GM19328 (cell line): Measurements from ENCODE around the gene PLA1A.
A peak's percentile ranks its signal among the peaks of the same experiment; 100 is the strongest.
"Not testable (repeated sequence)": the region's sequence is repeated elsewhere in the genome, so short reads cannot be mapped to it uniquely, and the experiment has no call there.

Source experiments
- ATAC-seq: cut with Tn5 transposase; IDR thresholded peaks from one replicate; pipeline ENCODE4 v1.9.1; 2021; ENCODE audit warnings: mild to moderate bottlenecking, moderate library complexity; ENCODE audit not compliant: unreplicated experiment

Gene PLA1A, protein sequence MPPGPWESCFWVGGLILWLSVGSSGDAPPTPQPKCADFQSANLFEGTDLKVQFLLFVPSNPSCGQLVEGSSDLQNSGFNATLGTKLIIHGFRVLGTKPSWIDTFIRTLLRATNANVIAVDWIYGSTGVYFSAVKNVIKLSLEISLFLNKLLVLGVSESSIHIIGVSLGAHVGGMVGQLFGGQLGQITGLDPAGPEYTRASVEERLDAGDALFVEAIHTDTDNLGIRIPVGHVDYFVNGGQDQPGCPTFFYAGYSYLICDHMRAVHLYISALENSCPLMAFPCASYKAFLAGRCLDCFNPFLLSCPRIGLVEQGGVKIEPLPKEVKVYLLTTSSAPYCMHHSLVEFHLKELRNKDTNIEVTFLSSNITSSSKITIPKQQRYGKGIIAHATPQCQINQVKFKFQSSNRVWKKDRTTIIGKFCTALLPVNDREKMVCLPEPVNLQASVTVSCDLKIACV

GRCh38 chr3:119597548-119598288 is at the start of gene PLA1A:
PLA1A (plus strand) TSS chr3:119597885; CDS start chr3:119597914, 29 bp downstream.
- ATAC-seq: no peak

DNA sequence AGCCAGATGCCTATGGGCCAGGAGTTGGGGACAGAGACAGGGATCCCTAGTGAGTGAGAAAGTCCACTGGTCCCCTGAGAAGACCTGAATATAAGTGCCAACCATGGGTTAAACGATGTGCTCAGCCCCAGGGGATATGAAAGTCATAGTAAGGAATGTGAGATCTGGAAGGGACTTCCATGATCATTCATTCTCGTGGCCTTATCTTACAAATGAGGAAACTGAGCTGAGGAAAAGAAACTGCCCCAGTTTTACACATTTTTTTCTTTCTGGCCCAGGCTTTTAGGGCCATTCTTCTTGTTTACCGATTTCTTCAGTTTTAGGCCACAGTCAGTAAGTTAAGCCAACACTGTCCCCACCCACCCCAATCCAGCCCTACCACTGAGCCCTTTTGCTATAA is 49.3 kb upstream of the PLA1A start:
- no peak for ATAC-seq

DNA sequence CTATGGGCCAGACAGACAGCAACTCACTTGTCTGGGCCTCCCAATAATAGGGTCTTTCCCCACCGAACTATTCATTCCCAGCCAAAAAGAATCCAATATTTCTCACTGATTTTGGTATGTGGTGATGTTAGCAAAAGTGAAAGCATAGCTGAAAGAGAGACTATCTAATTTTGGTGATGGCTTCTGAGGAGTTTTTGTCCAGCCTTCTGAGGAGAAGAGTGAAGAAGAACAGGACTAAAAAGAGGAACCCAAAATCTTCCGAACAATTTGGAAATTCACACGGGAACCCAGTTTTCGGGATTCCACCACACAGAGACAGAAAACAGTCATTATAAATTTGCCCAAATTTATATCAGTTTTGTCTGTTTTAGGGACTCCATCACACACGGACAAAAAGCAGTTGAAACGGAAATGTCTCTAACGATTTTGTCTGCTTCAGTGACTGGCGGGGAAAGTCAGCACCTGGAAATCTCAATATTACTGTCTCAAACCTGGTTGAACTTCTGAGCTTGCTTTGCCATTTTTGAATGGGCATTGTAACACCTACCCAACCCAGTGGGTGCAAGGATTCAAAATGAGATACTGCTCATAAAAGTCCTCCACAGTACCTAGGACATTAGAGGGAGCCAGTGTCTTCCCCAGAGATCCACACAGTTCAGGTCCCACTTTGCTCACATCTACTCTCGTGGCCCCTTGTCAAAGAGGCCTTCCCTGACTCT is 47.3 kb upstream of the PLA1A start:
- no peak for ATAC-seq

GRCh38 chr3:119551598-119551997 is 46.1 kb upstream of the PLA1A start:
- no peak for ATAC-seq

DNA sequence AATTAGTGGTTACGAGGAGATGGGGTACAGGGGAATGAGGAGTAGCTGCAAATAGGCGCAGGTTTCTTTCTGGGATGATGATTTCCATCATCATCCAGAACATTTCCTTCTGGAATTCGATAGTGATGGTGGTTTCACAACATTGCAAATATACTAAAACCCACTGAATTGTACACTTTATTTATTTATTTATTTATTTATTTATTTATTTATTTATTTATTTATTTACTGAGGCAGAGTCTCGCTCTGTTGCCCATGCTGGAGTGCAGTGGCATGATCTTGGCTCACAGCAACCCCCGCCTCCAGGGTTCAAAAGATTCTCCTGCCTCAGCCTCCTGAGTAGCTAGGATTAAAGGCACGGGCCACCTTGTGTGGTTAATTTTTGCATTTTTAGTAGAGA is 44.8 kb upstream of the PLA1A start:
- ATAC-seq: not testable (repeated sequence)

- no peak for ATAC-seq
Measured at GRCh38 chr3:119553823-119554415, 43.8 kb upstream of the PLA1A start.

- no peak for ATAC-seq
Measured at GRCh38 chr3:119555309-119555735, 42.4 kb upstream of the PLA1A start.

GRCh38 chr3:119555929-119556328 is 41.8 kb upstream of the PLA1A start:
- ATAC-seq: no peak

DNA sequence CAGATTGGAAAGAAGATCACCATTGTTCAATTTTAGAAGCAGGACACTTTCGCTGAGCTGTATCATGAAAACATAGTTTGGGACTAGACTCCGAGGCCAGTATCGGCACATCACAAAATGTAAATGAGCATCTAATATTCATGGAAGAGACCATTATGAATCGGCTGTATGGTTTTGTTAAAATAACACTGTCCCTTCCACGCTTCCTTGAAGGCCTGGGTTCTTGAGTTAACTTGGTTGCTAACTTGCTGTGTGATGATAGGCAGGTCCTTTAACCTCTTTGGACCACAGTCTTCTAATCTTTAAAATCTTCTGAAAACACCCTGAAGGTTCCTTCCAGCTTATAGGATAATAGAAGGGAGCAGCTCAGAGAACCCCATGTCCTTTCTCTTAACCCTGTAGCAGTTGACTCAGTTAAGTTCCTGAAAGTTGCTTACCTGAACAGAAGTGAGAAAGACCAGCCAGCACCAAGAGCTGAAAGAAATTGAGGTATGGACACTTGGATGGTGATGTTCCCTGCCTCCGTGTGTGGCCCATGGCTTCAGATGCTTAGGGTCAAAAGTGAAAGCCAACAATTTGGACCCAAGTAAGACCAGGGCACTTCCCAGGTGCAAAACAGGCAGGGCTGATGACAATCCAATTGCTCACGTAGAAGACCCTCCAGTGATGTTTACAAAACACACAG is 40.4 kb upstream of the PLA1A start:
- no peak for ATAC-seq

GRCh38 chr3:119557877-119558269 is 39.8 kb upstream of the PLA1A start:
- ATAC-seq: no peak

- ATAC-seq: no peak
Measured at GRCh38 chr3:119558626-119559317, 38.9 kb upstream of the PLA1A start.

DNA sequence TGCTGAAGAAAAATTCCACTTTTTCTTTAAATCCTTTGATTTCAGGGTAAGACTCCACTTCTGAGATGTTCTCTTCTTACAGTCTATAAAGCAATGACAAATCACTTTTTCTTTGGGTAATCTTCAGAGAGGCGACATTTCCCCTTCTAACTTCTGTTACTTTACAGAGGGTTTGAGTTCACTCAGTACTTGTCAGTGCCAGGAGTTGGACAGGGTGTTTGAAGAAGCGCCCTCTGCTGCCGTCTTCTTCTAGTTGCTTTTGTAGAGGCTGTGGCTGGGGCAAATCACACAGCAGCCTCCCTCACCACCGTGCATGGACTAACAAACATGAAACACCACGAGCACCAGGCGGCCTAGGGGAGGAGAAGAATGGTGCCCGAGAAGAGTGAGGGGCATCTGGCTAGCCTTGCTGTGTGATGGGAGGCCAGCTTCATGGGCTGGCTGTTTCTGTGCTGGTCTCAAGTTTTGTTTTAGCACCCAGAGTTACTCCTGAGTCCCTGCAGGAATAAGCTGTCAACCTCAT is 38.2 kb upstream of the PLA1A start, which contains the start of gene CD80:
CD80 (minus strand) TSS at position 174 of the 523 bp plus-strand sequence. CDS start 1,886 bp downstream, outside the sequence.
- peak; percentile 58 for ATAC-seq

DNA sequence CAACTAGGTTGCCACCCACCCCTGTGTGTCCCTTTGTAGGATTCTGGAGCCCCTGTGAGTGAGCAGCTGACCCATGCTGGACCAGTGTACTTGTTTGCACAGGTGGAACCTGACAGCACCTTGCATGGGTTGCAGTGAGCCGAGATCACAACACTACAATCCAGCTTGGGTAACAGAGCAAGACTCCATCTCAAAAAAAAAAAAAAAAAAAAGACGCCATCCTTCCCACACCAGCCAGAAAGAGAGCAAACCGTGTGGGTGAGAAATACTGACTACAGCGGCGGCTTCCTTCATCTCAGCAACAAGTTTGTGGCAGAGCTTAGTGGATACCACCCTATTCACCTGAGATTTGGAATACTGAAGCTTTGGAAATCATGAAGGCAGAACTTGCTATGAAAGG is 37.5 kb upstream of the PLA1A start:
- no peak for ATAC-seq

- ATAC-seq: peak; percentile 64
Measured at GRCh38 chr3:119562307-119562961, 35.3 kb upstream of the PLA1A start.

DNA sequence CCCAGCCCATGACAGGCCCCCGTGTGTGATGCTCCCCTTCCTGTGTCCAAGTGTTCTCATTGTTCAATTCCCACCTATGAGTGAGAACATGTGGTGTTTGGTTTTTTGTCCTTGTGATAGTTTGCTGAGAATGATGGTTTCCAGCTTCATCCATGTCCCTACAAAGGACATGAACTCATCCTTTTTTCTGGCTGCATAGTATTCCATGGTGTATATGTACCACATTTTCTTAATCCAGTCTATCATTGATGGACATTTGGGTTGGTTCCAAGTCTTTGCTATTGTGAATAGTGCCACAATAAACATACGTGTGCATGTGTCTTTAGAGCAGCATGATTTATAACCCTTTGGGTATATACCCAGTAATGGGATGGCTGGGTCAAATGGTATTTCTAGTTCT is 34.4 kb upstream of the PLA1A start:
- not testable (repeated sequence) for ATAC-seq

DNA sequence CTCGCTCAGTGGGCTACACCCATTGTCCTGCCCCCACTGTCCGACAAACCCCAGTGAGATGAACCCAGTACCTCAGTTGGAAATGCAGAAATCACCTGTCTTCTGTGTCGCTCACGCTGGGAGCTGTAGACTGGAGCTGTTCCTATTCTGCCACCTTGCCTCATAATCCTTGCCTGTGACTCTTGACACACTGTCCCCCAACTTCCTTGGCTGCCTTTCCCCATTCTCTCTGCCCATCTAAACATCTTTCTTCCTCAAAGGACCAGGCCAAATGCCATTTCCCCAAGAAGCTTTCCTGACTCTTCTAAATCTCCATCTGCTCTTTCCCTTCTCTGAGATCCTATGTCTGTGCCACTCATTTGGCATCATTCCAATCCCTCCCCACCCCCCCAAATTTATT is 28.5 kb upstream of the PLA1A start:
- ATAC-seq: no peak

DNA sequence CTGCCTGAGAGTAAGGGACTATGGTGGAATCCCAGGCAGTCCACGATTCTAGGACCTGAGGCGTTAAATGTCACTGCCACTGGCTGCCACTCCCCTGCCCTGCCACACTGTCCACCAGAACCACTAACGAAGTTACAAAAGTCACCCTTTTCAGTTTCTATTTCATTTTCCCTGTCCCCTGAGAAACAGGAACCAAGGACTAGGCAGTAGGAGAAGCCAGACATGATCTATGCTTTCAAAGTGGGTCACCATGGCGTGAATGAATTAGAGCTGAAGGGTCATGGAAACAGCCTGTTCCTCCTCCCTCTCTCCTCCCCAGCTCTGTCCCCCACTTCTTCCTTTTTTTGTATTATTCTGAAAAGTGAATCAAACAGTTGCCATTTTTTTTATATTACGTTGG is 27.5 kb upstream of the PLA1A start:
- no peak for ATAC-seq

DNA sequence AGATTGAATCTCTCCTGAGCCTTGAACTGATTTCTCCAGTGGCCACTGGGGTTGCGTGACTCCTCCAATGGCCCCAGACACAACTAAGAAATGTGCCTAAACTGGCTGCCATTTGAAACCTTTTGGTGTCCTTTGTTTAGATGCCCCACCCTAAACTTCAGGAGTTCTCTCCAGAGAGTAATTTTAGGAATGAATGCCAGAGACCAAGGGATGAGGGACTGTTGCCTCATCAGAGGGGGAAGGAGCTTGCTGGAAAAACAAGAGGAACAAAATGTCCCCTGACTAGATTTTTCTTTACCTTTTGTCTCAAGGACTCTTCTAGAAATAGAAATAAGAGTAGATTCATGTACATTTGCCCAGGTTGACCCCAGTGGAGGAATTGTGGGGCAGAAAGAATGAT is 26.5 kb upstream of the PLA1A start:
- no peak for ATAC-seq

DNA sequence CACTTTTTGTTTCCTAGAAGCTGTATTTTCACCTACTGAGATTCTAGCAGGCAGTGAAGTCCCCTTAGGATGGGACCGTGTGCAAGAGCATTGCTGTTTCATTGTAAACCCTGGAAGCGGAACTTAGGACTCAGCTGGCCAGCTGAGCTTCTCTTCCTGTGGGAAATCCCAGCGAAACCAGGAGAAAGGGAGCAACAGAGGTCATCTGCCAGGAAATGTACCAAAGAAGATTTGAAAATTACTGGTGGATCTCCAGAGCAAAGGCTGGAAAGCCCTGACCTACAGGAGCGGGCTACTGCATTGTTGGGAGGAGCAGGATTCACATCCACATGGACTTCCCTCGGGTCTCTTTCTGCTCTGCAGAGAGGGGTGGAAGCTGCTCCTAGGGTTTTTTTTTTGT is 26.0 kb upstream of the PLA1A start:
- ATAC-seq: no peak
